CD4-positive, alpha-beta T cell treated with Interleukin-12 subunit alpha and Interleukin-12 subunit beta, for 1 hour (primary cell): ENCODE measurements around the gene ADSS1.

ENCODE experiments used
- DNase-seq: peaks from one replicate; pipeline ENCODE4 v3.0.0-alpha.2; 2020

The ADSS1 gene

GRCh38 chr14:104751539-104752422 is 27.8 kb downstream of the ADSS1 start:
- no peak for DNase-seq

GRCh38 chr14:104752423-104752734 is 28.4 kb downstream of the ADSS1 start:
- DNase-seq: no peak

- DNase-seq: peak; percentile 100
Measured at GRCh38 chr14:104752735-104753527, 28.9 kb downstream of the ADSS1 start, which contains the start of gene SIVA1. SIVA1 (plus strand) TSS chr14:104753147; CDS start chr14:104753202, 55 bp downstream.

- no peak for DNase-seq
Measured at GRCh38 chr14:104753528-104754212, 29.6 kb downstream of the ADSS1 start.

- no peak for DNase-seq
Measured at GRCh38 chr14:104754213-104754851, 30.3 kb downstream of the ADSS1 start.

- no peak for DNase-seq
Measured at GRCh38 chr14:104755621-104756020, 31.6 kb downstream of the ADSS1 start.

- no peak for DNase-seq
Measured at GRCh38 chr14:104756477-104757237, 32.6 kb downstream of the ADSS1 start.

GRCh38 chr14:104757238-104757585 is 33.2 kb downstream of the ADSS1 start:
- no peak for DNase-seq

GRCh38 chr14:104757681-104758392 is 33.8 kb downstream of the ADSS1 start:
- DNase-seq: no peak

GRCh38 chr14:104758981-104759969 is 35.2 kb downstream of the ADSS1 start:
- no peak for DNase-seq

GRCh38 chr14:104765517-104765916 is 41.5 kb downstream of the ADSS1 start:
- DNase-seq: no peak

GRCh38 chr14:104766256-104766862 is 42.3 kb downstream of the ADSS1 start:
- no peak for DNase-seq

- no peak for DNase-seq
Measured at GRCh38 chr14:104766863-104767633, 43.0 kb downstream of the ADSS1 start.

- DNase-seq: no peak
Measured at GRCh38 chr14:104767634-104767918, 43.5 kb downstream of the ADSS1 start.

- peak; percentile 91 for DNase-seq
Measured at GRCh38 chr14:104768437-104769323, 44.7 kb downstream of the ADSS1 start.

- no peak for DNase-seq
Measured at GRCh38 chr14:104769324-104770071, 45.5 kb downstream of the ADSS1 start.

- DNase-seq: no peak
Measured at GRCh38 chr14:104770072-104770579, 46.1 kb downstream of the ADSS1 start.
